HG03469 (cell line): ENCODE results near the gene POLN.

ENCODE experiments used
- ATAC-seq: cut with Tn5 transposase; IDR thresholded peaks from one replicate; pipeline ENCODE4 v1.9.1; 2021; ENCODE audit warnings: mild to moderate bottlenecking, moderate library complexity, moderate number of reproducible peaks; ENCODE audit not compliant: unreplicated experiment

The POLN gene

DNA sequence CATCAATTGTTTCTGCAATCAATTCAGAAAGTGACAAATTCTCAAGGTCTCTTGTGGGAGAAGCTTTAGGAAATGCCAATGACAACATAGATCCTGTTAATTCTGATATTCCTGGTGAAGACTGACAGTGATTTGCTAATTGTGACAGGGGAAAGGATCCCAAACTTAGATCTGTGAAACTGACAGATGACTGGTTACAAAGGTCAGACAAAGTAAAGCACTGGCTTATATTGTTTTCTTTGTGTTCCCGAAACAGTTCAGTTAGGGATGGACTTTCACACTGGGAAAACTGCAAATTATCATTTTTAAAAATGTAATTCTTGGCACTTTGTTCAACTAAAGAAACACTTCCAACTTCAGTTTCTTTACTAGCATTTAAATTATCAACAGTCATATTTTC lies 152.7 kb downstream of the POLN start:
- no peak for ATAC-seq

DNA sequence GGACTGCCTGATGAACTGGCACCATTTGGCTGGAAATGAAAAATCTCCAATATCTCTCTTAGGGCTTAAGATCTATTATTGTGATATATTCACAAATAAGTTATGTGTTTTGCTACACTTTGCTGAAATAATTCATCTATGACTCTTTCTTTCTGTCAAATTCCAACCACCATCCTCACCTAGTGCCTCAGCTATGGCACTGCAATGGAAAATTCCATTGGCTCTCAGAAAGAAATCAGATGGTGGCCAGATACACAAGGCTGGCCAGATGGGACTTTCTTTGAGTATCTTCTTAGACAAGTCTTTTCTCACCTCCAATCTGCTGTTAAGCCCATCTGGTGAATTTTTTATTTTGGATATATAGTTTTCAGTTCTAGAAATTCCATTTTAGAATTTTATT lies 154.8 kb downstream of the POLN start:
- ATAC-seq = no peak

- ATAC-seq = no peak
These were observed 156.4 kb downstream of the POLN start for GRCh38 chr4:2085496-2085901.

DNA sequence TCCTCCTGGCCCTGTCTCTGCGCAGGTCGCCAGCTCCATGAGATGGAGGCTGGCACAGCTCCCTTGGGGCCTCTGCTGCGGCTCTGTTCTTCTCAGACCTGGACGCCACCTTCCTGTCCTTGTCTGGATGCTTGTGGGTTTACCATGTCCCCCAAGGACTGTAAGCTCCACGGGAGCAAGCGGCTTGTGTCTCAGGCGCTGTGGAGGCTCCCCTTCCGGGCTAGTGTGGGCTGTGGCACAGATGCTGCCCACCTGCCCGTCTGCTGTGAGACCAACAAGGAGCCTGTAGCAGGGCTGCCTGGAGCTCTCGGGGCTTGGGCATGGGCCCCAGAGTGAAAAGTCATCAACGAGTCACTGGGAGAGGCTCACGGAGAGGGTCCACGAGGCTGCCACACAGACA lies 157.6 kb downstream of the POLN start:
- ATAC-seq = no peak

DNA sequence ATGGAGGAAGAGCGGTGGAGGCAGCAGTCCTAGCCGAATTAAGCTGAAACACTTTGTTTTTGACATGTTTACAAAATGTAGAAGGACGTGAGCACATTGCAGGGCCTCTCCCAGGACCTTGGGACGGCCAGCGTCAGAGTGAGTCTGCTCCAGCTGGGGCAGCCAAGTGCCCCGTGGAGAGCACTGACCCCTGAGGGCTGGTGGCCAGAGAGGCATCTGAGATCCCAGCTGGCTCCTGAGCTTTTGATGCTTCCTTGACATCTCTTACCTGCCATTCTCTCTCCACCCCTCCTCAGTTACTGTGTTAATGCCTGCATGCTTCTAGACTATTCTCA lies 158.1 kb downstream of the POLN start:
- ATAC-seq = no peak

GRCh38 chr4:2083116-2083825 lies 158.7 kb downstream of the POLN start:
- ATAC-seq = no peak

- ATAC-seq = no peak
These were observed 159.3 kb downstream of the POLN start for GRCh38 chr4:2082627-2083026.

GRCh38 chr4:2082118-2082517 lies 159.8 kb downstream of the POLN start:
- ATAC-seq = no peak

GRCh38 chr4:2081540-2081939 lies 160.4 kb downstream of the POLN start:
- ATAC-seq = no peak

DNA sequence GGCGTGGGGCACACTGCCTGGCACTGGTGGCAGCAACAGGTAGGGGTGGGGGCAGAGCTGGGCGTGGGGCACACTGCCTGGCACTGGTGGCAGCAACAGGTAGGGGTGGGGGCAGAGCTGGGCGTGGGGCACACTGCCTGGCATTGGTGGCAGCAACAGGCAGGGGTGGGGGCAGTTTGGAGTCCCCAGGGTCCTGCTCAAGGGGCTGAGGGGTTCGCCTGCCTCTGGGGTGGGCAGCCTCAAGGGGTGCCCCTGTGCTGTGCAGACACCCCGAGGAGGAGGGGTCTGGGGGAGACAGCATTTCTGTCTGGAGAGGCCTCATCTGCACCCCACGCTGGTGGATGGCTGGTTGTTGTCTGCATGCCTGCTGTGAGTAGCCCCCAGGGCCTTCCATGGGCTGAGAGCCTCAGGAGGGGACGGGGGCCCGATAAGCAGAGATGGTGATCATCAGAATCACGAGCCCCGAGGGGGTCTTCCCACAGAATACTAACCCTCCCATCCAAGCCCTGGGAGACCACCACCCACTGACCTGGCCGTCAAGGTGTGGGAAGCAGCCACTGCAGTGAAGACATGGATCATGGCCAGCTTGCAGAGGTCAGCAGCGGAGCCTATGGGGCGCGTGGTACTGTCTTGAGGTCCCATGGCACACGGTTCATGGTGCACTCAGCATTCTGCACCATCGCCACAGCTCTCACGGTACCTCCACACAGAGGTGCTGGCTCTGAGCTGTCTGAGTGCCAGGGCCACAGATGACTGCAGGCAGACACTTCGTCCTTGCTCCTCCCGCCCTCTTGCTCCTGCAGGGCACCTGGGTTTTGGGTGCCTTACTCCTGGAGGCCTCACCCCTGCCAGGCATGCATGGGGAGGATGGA lies 161.3 kb downstream of the POLN start:
- no peak for ATAC-seq

DNA sequence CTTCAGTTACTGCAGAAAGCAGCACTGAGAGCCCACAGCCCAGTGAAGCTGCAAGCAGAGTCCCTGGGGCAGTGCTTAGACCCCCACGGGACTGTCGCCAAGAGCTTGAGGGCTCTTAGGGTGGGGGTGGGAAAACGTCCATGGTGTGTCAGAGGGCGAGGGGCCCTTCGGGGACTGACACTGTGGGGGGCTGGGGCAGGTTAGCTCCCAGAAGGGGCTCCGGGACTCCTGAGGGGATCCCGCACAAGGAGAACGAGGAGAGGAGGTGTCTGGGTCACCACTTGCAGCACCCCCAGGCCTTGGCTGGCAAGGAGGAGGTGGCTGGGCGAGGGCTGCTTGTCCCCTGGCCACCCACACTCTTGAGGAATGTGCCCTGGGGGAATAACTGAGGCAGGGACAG lies 162.0 kb downstream of the POLN start:
- no peak for ATAC-seq

GRCh38 chr4:2079006-2079405 lies 162.9 kb downstream of the POLN start:
- no peak for ATAC-seq

GRCh38 chr4:2078584-2078983 lies 163.3 kb downstream of the POLN start:
- no peak for ATAC-seq

DNA sequence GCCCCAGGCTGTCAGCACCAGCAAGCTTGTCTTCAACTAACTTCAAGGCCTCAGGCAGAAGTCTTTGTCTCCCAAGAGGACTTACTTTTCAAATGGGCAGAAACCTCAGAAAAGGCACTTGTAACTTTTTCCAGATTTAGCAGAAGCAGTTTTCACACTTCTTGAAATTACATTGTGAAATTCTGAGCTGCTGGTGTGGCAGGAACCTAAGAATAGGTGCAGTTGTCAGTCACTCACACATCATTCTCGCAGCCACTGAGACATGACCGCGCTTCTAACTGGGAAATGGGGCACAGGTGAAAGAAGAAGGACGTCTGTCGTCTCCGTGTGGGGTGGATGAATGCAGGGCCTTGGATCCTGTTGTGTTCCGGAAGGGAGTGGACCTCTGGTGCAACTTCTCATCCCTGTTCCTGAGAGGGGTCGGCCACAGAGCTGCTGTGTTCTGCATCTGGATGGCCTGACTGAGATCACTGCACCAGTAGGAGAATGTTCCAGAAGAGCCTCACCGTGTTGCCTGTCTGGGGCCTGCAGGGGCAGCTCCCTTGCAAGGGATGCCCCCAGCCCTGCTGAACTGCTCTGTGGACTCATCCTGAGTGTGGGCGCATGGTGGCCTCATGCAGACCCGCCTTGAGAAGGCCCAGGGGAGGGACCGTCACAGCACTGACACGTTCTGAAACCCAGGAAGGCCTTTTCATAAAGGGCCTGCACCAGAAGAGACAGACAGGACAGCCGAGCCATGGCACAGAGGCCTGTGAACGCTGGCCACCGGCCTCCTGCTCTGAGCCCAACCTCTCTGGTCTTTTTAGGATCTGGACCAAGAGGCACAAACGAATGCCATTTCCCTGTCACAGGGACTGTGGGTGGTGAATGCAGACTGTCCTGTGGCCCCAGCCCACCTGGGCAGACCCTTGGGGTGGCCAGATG lies 164.1 kb downstream of the POLN start:
- no peak for ATAC-seq

GRCh38 chr4:2076908-2077536 lies 164.9 kb downstream of the POLN start:
- no peak for ATAC-seq

GRCh38 chr4:2075987-2076907 lies 165.7 kb downstream of the POLN start:
- no peak for ATAC-seq

- no peak for ATAC-seq
These were observed 166.5 kb downstream of the POLN start for GRCh38 chr4:2075171-2075986.

GRCh38 chr4:2074588-2074987 lies 167.3 kb downstream of the POLN start:
- no peak for ATAC-seq
